SK-N-MC (cell line): ENCODE measurements around the gene GOLGA6L7.
"Not testable (repeated sequence)": the region's sequence is repeated elsewhere in the genome, so short reads cannot be mapped to it uniquely, and the experiment has no call there.

Source experiments
- DNase-seq: peaks from one replicate; pipeline ENCODE4 v3.0.0-alpha.2; 2011; ENCODE audit warnings: low read depth, low spot score
- H3K27ac ChIP-seq: fragments of 200-600 bp; sonication (generic); 2 replicates; pipeline ENCODE4 v1.5.1; 2016; ENCODE audit warnings: mixed run types
- H3K36me3 ChIP-seq: fragments of 200-600 bp; sonication (generic); 2 replicates; pipeline ENCODE4 v1.6.1; 2017; ENCODE audit warnings: antibody characterized with exemption, low read length, mixed read lengths; ENCODE audit not compliant: insufficient read depth
- H3K4me3 ChIP-seq: fragments of 200-600 bp; sonication (generic); 2 replicates; pipeline ENCODE4 v1.5.1; 2016
- H3K9ac ChIP-seq: fragments of 200-600 bp; sonication (generic); 2 replicates; pipeline ENCODE4 v1.8.0; 2017; ENCODE audit warnings: mixed run types, mixed read lengths; ENCODE audit not compliant: insufficient read length
- H3K9me3 ChIP-seq: fragments of 200-600 bp; sonication (generic); 2 replicates; pipeline ENCODE4 v1.6.1; 2017; ENCODE audit warnings: low read depth, mild to moderate bottlenecking, antibody characterized with exemption, low read length, moderate library complexity, mixed read lengths
- EZH2 ChIP-seq: fragments of 200-600 bp; sonication (generic); IDR thresholded peaks from one replicate; pipeline ENCODE4 v1.6.1; 2017; ENCODE audit warnings: antibody characterized with exemption
- FOXP2 ChIP-seq: optimal IDR thresholded peaks from 2 replicates; pipeline ENCODE3; 2011; ENCODE audit warnings: mild to moderate bottlenecking, moderate library complexity; ENCODE audit not compliant: insufficient read depth; ENCODE audit errors: extremely low read length, control extremely low read depth
- POLR2AphosphoS5 ChIP-seq: IDR thresholded peaks from 2 replicates; pipeline ENCODE4 v1.6.1; 2012; ENCODE audit warnings: mild to moderate bottlenecking, low read depth, low read length, borderline replicate concordance

The GOLGA6L7 gene

DNA sequence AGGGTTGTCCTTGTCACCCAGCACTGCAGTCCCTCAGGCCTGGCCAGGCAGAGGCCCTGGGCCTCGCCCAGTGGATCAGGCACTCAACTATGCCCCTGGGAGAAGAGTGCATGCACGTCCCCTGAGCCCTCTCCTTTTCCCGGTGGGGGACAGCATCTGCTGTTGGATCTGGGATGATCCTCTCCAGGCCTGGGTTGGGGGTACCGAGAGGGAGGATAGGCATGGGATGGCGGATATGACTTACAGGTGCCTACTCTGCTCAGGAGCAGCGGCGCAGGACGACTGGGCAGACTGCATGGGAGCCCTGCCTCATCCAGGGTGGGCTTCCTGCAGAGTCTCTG lies 28.4 kb upstream of the GOLGA6L7 start:
- Histone ChIP-seq H3K4me3 (no peak overlapping the region), H3K9ac (no peak overlapping the region), H3K36me3 (no peaks in the 10 kb centered on the region), H3K9me3 (no peaks in the 10 kb centered on the region), H3K27ac (no peak overlapping the region)
- TF ChIP-seq EZH2 (no peak), POLR2AphosphoS5 (no peak), FOXP2 (no peak)
- DNase-seq = no peak

DNA sequence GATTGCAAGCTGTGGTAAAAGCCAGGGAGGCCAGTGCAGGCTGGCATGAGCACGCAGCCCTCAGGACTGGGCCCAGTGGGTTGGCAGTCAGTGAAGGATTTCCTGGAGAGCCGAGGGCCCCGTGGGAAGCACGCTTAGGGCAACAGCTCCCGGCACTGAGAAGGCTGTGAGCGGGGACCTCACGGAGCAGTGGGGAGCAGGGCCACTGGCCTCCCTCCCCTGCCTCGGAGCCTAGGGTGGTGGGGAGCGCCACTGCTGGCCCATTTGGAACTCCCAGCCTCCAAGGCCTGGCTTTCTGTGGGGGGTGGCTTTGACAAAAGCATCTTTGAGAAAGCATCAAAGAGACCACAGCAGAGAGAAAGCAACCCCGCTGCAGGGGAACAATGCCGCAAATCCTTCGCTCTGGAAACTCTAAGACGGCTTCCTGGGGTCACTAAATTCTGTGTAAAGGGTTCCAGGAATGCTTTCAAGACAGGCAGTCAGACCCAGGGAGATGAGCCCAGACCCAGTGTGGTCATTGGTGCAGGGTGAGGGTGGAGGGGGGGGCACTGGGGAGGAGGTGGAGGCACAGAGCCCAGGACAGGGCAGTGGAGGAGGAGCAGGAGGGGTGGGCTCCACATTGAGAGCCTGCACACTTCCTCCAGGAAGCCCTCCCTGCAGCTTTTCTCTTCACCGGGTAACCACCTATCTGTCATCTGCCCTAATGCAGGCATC lies 27.8 kb upstream of the GOLGA6L7 start:
- H3K27ac ChIP-seq = no peak overlapping the region
- no peaks in the 10 kb centered on the region for H3K36me3 ChIP-seq
- TF ChIP-seq POLR2AphosphoS5 (no peak), EZH2 (no peak), FOXP2 (no peak)
- no peak overlapping the region for H3K4me3 ChIP-seq
- H3K9ac ChIP-seq = no peak overlapping the region
- no peak for DNase-seq
- no peaks in the 10 kb centered on the region for H3K9me3 ChIP-seq

DNA sequence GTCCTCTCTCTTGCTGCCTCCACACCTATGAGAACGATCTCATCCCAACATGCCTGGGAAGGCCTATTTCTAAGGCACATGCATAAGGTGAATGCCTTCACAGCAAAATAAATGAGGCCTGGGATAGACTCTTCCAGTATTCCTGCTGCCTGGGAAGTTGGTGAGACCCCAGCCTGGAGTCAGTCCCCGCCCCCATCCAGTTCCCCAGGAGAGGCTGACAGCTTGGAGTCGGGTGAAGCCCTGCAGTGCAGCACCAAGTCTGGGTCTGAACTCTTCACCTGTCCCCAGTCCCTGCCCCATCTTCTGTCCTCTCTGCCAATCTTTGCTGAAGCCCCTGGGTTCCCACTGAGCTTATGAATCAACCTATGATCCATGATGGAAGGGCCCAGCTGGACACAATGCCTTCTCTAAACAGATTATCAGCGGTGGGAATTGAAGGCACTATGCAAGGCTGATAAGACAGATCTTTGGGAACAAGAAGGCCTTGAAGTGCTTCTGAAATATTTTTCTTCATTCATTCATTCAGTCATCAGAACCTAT lies 27.1 kb upstream of the GOLGA6L7 start:
- H3K27ac ChIP-seq = no peak overlapping the region
- H3K9me3 ChIP-seq = no peaks in the 10 kb centered on the region
- no peak for DNase-seq
- H3K36me3 ChIP-seq = no peaks in the 10 kb centered on the region
- H3K4me3 ChIP-seq = no peak overlapping the region
- no peak overlapping the region for H3K9ac ChIP-seq
- TF ChIP-seq EZH2 = no peak
- TF ChIP-seq FOXP2 = no peak
- TF ChIP-seq POLR2AphosphoS5 = no peak

DNA sequence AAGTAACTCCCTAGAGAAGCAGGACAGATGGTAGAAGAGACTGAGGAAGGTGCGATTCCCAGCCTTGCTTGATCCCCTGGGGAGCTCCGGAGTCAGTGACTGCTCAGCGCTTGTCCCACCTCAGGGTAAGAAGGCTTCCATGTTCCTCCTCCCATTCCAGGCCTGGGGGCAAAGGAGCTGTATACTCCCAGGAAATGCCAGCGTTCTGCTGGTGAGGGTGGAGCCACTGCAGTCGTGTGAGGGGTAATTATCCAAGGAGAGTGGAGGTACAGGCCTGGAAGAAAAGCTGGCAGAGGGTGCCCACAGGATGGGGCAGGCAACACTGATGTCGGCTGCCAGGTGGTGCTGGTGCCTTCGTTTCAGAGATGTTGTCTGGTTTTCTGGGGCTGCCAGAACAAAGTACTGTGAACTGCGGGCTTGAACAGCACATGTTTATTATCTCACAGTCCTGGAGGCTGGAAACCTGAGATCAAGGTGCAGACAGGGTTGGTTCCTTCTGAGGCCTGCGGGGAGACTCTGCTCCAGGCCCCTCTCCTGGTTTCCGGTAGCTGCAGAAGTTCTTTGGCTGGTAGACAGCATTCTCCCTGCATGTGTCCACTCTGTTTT lies 25.2 kb upstream of the GOLGA6L7 start:
- H3K27ac ChIP-seq = no peak overlapping the region
- no peaks in the 10 kb centered on the region for H3K36me3 ChIP-seq
- no peaks in the 10 kb centered on the region for H3K9me3 ChIP-seq
- DNase-seq = no peak
- H3K9ac ChIP-seq = no peak overlapping the region
- TF ChIP-seq EZH2 (no peak), FOXP2 (no peak), POLR2AphosphoS5 (no peak)
- H3K4me3 ChIP-seq = no peak overlapping the region

DNA sequence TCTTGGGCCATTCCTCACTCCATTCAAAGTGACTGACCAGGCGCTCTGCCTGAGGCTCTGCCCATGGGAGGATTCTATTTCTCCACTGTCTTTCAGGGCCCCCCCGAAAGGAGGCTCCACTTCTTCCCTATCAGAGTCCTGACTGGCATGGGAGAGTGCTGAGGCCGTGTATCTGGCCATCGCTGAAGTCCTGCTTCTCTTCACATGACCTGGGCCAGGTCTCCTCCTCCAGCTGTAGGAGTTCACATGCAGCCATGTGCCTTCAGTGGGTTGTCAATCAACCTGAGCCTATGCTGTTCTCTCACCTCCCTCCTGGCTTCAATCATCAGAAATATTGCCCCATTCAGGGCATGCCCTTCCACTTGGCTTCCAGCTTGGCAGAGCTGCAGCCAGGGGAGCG lies 24.6 kb upstream of the GOLGA6L7 start:
- H3K9ac ChIP-seq = no peak overlapping the region
- no peak for TF ChIP-seq EZH2
- TF ChIP-seq POLR2AphosphoS5 = no peak
- TF ChIP-seq FOXP2 = no peak
- DNase-seq = no peak
- no peak overlapping the region for H3K27ac ChIP-seq
- H3K36me3 ChIP-seq = no peaks in the 10 kb centered on the region
- no peaks in the 10 kb centered on the region for H3K9me3 ChIP-seq
- H3K4me3 ChIP-seq = no peak overlapping the region

DNA sequence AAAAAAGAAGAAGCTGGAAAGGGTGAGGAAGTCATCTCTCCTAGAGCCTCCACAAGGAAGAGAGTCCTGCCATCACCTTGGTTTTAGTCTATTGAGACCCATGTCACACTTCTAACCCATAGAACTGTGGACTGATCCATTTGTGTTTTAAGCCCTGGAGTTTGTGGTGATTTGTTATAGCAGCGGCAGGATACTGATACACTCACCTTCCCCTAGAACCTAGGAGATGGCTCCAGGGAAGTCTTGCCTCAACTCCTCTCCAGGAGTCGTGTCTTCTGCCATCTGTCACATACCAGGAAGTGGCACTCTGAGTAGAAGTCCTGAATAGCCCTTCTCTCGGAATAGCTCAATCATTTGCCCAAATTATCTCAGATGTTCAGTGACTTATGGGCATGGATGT lies 22.7 kb upstream of the GOLGA6L7 start:
- DNase-seq = no peak
- TF ChIP-seq FOXP2 (no peak), POLR2AphosphoS5 (no peak), EZH2 (no peak)
- Histone ChIP-seq H3K9ac (no peak overlapping the region), H3K9me3 (no peaks in the 10 kb centered on the region), H3K36me3 (no peaks in the 10 kb centered on the region), H3K4me3 (no peak overlapping the region), H3K27ac (no peak overlapping the region)

DNA sequence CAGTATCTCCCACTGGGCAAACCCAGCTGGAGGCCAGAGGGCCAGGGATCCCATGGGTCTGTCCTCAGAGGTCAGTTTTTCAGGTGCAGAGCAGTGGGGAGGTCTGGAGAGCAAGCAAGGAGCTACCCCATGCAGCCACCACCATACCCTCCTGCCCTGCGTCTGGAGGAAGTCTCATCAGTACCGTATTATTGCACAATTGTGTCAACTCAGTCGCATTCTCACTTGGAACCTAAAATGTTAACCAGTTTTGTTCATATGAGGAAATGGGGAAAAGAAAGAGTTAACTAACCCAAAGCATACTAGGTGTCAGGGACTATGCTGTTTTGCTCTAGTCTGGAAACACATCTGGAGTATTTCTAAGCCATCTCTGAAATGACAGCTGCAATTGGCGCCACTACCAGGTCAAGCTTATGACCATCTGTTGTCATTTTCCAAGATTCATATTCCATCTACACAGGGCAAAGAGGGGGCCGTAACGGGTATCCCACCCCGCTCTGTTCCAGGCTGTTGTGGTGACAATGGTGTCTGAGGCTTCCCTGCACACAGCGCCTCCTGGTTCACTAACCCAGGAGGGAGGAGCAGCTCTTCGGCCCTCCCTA lies 20.4 kb upstream of the GOLGA6L7 start:
- TF ChIP-seq POLR2AphosphoS5 (no peak), EZH2 (no peak), FOXP2 (no peak)
- no peak overlapping the region for H3K4me3 ChIP-seq
- H3K27ac ChIP-seq = no peak overlapping the region
- DNase-seq = no peak
- no peaks in the 10 kb centered on the region for H3K9me3 ChIP-seq
- no peaks in the 10 kb centered on the region for H3K36me3 ChIP-seq
- H3K9ac ChIP-seq = no peak overlapping the region

DNA sequence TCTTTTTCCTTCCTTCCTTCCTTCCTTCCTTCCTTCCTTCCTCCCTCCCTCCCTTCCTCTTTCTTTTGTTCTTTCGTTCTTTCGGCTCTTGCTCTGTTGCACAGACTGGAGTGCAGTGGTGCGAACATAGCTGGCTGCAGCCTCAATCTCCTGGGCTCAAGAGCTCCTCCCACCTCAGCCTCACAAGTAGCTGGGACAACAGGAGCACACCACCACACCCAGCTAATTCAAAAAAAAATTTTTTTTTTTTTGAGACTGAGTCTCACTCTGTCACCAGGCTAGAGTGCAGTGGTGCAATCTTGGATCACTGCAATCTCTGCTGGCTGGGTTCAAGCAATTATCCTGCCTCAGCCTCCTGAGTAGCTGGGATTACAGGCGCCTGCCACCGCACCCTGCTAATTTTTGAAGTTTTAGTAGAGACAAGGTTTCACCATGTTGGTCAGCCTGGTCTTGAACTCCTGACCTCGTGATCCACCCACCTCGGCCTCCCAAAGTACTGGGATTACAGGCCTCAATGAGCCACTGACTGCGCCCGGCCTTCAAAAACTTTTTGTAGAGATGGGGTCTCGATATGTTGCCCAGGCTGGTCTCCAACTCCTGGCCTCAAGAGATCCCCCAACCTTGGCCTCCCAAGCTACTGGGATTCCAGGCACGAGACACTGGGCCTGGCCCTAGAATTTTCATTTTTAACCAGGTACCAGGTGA lies 13.3 kb upstream of the GOLGA6L7 start:
- not testable (repeated sequence) for H3K36me3 ChIP-seq, DNase-seq, H3K4me3 ChIP-seq, H3K9ac ChIP-seq, H3K9me3 ChIP-seq, H3K27ac ChIP-seq
